T47D (cell line): ENCODE measurements around the gene CABLES2.
"Not testable (repeated sequence)": the region's sequence is repeated elsewhere in the genome, so short reads cannot be mapped to it uniquely, and the experiment has no call there.

Source experiments
- DNase-seq, 2 experiments: peaks; one replicate each; pipeline versions ENCODE4 v3.0.0 to v3.0.0-alpha.2; 2011 to 2012; ENCODE audit warnings: low read depth in 1 of 2, low spot score in 1 of 2
- JUND ChIP-seq: IDR thresholded peaks from 2 replicates; pipeline ENCODE4 v1.6.1; 2012; ENCODE audit warnings: low read depth
- in situ Hi-C: cut with HindIII; loops from 2 replicates; pipeline ENCODE4 v1.10.0; 2016; ENCODE audit warnings: low sequenced_read_pairs, low pct_unique_long_range_greater_than_20kb

Gene CABLES2

DNA sequence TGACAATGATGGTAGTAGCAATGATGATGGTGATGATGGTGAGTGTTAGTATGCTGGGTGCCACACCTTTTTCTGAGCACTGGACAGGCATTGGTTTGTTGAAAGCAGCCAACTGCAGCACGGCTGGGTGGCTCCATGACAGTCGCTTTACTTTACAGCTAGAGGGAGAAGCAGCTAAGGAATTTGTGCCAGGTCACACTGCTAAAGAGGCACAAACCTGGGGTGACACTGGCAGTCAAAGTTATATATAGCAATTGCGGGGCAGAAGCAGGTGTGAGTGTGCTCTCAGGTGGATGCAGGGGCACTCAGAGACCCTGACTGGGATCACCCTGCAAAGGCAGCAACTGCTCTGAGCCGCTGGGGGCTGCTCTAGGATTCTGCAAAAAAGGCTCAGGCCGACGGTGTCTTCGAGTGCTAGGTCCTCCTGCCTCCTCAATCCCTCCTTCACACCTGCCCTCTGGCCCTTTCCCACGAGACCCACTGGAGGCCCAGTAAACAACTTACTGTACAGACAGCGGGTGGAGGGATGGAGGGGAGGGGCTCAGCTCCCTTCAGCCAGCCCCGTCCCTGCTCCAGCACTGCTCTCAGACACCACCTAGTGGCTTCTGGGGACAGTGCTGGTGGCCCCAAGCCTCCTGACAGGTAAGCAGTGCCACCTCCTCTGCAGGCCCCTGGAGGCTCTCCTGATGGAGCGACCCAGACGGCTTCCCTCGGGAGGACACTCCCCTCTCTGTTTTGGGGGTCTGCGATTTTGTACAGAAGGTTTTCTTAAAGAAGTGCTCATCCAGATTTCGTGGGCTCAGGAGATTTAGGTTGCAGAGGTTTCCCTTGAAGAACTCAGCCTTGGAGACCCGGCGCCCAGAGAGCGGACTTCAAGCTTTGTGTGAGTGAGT, 24.5 kb downstream of the CABLES2 start:
- in situ Hi-C loops: no loop called here

DNA sequence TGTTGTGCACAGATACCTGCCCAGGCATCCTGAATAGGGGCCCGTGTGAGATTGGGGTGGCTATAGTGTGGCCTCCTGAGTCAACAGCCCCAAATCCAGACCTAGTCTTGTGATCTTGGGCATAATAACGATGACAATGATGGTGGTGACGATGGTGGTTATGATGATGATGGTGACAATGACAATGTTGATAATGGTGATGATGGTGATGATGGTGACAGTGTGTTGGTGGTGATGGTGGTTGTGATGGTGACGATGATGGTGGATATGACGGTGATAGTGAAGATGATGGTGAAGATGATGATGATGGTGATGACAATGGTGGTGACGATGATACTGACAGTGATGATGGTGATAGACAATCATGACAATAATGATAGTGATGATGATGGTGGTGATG, 25.2 kb downstream of the CABLES2 start:
- no peak for TF ChIP-seq JUND
- no peak for DNase-seq
- in situ Hi-C loops: no loop called here

More for the DNA sequence above, 24.5 kb downstream of the CABLES2 start:
- no peak for TF ChIP-seq JUND
- DNase-seq: peak; percentile 76 to 93

DNA sequence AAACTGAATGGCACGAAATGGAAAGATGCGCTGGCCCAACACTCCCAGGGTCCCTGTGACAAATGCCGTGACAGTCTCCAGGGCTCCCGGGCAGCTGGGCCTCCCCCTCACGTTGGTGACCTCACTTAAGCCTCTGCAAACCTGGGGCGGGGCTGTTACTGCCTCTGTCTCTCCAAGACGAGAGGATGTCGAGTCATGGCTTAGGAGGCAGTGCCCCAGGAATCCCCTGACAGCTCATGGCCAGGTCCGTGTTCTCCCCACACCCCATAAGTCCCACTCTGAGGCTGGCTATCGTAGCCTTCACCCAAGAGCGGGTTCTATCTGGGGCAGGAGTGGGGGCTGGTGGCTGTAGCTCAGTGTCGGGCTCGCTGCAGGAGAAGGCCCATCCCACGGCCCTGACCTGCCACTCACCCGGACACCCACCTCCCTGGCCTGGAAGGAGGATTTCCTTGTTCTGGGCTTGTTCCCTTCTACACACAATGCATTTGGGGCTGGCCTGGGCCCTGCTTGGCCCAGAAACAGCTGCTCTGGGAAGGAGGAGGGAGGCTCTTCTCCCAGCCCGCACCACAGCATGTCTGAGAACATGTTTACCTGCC, 25.8 kb downstream of the CABLES2 start:
- no peak for DNase-seq
- TF ChIP-seq JUND: no peak
- in situ Hi-C loops: no loop called here

DNA sequence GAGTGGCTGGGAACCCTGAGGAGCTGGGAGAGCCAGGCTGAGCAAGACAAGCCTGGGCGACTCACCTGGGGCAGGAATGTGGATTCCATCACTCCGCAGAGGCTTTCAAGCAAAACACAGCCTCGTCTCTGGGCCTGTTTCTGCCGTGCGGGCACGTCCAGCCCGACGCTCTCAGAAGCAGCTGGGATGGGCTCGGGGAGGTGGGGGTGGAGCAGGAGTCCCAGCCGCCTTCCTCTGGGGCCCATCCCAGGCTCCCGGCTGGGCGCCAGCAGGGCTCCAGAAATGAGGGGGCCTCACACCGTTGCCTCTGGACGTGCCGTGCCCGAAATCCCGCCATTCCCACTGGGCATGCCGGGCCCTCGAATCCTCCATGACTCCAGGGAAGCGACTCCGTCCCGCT, 28.9 kb downstream of the CABLES2 start:
- in situ Hi-C loops: no loop called here
- no peak for TF ChIP-seq JUND
- peak in 1 of 2 experiments; percentile 75 for DNase-seq

DNA sequence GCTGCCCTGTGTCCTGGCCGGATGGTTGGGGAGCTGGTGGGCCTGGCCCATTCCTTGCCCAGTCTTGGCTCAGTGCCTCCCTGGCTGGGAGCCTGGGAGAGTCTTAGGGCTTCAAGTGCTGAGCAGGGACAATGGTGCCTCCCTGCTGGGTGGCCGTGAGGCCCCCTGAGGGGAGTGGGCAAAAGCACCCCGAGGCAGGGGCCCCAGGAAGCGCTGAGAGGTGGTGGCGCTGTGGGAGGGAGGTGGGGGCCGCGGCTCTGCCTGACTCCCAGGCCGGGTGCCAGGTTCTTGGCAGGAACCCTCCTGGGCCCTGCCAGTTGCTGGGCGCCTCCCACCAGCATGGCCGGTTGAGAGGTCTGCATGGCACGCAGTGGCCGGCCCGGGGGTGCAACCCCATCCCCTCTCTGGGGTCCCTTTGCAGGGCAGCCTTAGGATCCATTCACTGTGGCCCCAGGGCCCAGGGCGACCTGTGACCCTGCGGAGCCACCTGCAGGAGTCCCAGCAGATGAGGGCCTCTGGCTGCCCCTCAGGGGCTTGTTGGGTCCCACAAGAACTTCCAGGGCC, 29.4 kb downstream of the CABLES2 start:
- no peak for DNase-seq
- in situ Hi-C loops: no loop called here
- TF ChIP-seq JUND: no peak

DNA sequence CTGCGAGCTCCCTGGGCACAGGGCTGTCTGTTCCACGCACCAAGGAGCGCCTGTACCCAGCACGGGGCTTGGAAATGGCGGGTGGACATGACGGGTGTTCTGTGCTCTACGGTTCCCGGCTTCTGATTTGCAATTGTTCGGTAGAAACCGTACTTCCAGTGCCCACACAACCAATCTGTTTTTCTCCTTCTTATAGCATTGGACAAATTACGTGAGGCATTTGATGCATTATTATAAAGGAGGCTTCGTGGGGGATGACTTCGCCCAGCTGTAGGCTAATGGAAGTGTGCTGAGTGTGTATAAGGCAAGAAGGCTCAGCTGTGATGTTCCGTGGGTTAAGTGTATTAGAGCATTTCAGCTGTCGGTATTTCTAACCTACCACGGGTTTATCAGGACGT, 30.0 kb downstream of the CABLES2 start:
- in situ Hi-C loops: no loop called here
- DNase-seq: no peak
- no peak for TF ChIP-seq JUND

DNA sequence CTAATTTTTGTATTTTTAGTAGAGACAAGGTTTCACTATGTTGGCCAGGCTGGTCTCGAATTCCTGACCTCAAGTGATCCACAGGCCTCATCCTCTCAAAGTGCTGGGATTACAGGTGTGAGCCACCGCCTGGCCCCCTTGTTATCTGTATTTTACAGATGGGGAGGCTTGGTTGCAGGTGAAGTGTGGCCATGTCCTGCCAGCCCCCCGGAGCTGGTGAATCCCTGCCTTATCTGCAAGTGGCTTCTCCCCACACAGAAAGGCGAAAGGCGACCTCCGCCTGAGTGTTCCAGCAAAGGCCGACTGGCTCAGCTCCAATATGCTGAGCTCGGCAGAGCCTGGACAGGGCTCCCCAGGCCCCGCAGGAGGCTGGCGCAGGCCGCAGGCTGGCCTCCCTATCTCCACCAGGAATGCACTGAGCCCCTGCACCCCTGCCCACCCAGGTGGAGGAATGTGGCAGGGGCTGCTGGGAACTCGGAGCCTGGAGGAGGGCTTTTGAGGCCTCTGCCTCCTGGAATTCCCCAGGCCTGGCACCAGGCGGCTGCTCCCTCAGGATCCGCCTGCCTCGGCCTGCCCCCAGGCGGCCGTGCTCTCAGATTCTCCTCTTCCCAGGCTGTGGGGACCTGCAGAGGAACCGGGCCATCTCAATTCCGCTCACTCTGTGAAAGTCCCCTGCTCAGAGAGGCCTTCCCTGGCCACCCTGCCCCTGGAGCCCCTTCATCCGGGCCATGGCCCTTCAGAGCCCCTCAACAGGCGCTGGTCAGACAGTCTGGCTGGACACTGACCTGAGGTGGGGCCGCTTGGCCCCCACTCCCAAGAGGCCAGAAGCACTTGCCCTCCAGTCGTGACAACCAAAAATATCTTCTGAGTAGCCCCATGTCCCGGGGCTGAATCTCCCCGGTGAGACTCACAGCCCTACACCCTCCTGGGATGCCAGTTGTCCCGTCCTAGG, 30.7 kb downstream of the CABLES2 start:
- DNase-seq: peak in 1 of 2 experiments; percentile 78
- in situ Hi-C loops: no loop called here
- TF ChIP-seq JUND: no peak

DNA sequence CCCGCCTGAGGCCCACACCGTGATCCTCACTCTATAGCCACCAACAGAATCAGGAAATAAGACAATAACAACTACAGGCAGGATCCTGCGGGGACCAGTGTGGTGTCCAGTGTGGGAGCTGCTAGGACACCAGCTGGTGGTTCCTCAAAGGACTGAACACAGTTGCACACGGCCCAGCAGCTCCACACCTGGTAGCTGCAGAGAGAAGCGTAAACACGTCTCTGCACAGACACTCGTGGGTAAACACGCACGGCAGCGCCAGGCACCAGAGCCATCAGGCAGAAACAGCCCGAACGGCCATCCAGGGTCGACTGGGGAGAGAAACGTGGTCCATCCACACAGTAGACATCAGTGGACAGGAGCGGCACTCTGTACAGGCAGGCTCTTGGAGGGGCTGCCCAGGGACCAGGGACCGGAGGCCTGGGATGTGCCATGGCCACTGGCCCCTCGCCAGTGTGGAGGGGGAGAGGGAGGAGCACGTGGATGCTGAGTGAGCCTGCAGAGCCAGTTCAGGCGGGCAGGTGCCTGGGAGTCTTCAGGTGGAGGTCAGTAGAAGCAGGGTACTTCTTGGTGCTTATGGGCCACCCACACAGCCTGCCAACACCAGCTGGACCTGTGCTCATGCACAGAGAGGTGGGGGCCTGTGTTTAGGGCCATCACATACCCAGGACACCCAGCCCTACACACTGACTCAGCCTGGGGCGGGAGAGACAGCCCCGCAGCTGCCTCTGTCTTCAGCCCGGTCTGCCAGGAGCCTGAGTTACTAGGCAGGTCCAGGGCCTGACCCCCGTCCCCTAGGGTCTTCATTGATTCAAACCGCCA, 32.5 kb downstream of the CABLES2 start:
- in situ Hi-C loops: no loop called here
- peak in 1 of 2 experiments; percentile 82 for DNase-seq
- TF ChIP-seq JUND: no peak

DNA sequence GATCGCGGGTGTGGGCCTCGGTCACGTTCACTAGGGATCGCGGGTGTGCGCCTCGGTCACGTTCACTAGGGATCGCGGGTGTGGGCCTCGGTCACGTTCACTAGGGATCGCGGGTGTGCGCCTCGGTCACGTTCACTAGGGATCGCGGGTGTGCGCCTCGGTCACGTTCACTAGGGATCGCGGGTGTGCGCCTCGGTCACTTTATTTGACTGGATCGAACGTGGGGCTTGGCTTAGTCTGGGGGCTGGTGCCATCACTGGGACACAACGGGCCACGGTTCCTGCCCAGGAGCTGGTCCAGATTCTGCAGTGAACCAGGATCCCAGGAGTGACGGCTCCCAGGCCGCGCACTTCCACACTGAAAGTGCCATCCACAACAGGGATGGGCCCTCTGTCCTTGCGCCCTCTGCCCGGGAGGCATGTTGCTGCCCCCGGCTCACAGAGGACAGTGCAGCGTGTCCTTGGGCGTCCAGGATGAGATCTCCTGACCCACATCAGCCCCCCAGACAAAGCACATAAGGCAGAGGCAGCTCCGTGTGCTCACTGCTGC, 33.4 kb downstream of the CABLES2 start:
- in situ Hi-C loops, DNase-seq: not testable (repeated sequence)

DNA sequence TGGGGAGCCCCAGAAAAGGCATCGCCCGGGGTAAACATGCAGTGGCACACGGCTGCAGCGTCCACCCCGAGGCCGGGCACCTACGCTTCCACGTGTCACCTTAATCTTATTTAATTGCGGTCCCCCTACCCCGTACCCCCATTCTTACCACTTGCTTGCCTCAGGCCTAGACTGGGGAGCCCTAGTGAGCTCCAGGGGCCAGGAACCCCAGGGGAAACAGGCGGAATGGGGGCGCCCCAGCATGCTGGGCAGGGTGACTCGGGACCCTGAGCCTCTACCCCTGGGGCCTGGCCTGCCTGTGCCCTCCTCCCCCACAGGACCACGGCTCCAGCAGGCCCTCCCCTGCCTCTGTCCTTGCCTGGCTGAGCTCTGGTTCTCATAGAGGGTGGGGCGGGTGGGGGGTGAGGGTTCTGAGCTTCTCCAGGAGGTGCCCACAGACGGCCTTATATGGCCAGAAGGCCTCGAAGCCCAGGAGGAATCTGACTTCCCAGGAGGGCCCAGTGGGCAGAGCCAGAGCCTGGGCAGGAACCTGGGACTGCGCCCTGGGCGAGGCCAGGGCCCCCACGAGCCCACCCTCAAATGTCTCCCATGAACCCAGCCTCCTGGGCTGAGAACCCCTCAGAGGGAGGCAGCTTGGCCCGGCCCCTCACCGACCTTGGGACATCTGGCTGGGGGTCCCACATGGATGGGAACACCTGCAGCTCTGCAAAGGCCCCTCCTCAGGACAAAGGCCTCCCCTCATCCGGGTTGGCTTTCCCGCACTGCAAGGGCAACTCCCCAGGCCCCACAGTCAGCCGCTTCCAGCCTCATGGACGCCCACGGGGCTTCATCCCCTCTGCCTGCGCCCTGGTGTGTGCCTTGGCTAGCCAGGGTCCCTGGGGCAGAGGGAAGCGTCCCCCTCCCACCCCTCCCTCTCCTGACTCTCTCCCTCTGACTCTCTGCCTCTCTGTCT, 34.8 kb downstream of the CABLES2 start:
- TF ChIP-seq JUND: no peak
- in situ Hi-C loops: no loop called here
- DNase-seq: no peak
